ENCODE measurements around the gene SLC26A5.

The SLC26A5 gene

DNA sequence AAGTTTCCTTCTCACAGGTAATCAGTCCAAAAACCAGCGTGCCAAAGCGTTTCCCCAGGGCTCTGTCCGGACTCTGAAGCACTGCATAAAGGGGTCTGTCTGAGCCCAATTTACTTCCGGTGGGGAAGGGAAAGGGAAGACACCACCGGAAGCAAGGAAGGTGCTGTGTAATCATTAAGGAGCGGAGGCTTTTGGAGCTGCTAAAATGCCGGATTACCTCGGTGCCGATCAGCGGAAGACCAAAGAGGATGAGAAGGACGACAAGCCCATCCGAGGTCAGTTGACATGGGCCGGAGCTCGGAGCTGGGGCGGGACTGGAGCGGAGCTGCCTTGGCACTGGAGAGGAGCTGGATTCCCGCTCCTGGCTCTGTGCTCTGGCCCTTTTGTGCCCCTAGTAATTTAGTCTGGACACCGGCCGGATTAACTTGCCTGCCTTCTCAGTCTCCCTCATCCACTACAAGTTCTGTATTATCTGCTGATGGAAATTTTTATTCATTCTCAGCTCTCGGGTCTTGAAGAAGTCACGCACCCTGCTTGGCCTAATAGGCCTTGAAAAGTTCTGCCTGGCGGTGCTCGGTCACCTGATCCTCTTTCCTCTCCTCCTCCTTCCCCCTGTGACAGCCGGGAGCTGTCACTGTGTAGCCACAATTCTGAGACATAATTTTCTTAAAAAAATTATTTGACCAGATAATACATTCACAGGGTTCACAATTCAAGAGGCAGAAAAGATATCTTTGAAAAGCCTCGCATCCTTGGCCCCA lies 98.3 kb downstream of the SLC26A5 start, which contains the start of gene PSMC2:
TSS of gene PSMC2 (plus strand) at position 137 of the 761 bp plus-strand sequence. CDS start at position 206, 69 bp downstream.
- FAIRE-seq, result no peak

DNA sequence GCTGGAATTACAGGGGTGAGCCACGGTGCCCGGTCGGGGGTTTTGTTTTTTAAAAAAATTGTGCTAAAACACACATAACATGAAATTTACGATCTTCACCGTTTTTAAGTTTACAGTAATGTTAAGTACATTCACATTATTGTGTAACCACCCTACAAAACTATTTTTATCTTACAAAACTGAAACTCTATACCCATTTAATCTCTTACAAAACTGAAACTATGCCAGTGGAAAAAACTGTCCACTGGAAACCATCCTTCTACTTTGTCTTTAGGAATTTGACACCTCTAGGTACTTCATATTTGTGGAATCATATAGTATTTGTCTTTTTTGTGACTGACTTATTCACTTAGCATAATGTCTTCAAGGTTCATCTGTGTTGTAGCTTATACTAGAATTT lies 99.6 kb downstream of the SLC26A5 start:
- FAIRE-seq, result no peak

- FAIRE-seq, result no peak
Measured at GRCh38 chr7:103344453-103345149, 101.4 kb downstream of the SLC26A5 start, which contains the start of gene DNAJC2. Gene DNAJC2 (minus strand): TSS chr7:103344767. CDS start chr7:103344622, 145 bp downstream.

GRCh38 chr7:103343758-103344452 lies 102.1 kb downstream of the SLC26A5 start:
- no peak for FAIRE-seq

DNA sequence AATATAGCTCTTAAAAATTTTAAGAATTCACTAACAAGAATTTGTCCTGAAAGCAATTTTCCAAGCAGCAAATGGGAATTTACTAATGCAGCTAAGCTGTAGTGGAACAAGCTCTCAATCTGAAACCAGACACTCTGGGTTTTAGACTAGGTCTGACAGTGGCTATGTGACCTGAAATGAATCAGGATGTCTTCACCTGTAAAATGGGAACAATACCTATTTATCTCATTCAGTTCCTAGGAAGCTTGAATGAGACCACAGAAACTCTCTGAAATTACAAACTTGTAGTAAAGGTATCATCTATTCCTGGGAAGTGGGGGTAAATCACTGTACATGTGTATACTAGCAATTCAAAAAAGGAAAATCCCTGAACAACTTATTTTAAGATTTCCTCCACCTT lies 102.7 kb downstream of the SLC26A5 start:
- FAIRE-seq, result no peak

- FAIRE-seq, result no peak
Measured at GRCh38 chr7:103341466-103341865, 104.5 kb downstream of the SLC26A5 start.

GRCh38 chr7:103338864-103339263 lies 107.1 kb downstream of the SLC26A5 start:
- no peak for FAIRE-seq

GRCh38 chr7:103336761-103337160 lies 109.2 kb downstream of the SLC26A5 start:
- no peak for FAIRE-seq

DNA sequence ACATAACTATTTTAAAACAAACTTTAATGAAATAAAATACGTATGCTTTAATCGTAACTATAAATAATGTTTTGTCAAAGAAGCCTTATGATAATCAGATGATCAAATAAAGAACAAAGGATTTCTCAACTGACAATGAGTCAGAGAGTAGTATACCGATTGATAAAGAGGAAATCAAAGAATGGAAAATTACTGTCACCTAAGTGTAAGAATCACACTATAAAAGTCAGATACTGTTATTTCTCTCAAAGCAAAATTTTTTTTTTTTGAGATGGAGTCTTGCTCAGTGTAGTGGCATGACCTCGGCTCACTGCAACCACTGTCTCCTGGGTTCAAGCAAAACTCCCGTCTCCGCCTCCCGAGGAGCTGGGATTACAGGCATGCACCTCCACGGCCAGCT lies 120.3 kb downstream of the SLC26A5 start:
- FAIRE-seq, result no peak

Measured in colon (tissue), 2 donors.